M059J (cell line): ENCODE measurements around the gene RMRP. TPM values are rescaled to one million over a fixed set of nuclear protein-coding genes. Genes with fewer than 3 reads are reported as not detected.
"Not testable (repeated sequence)": the region's sequence is repeated elsewhere in the genome, so short reads cannot be mapped to it uniquely, and the experiment has no call there.

Experiments used
- DNase-seq: peaks from one replicate; pipeline ENCODE4 v3.0.0-alpha.2; 2012; ENCODE audit warnings: low read depth
- total RNA-seq: library from RNA; depleted of rRNA; stranded (reverse); fragments of >200 nt; shearing (Covaris generic); gene quantifications from 2 replicates; pipeline ENCODE4 v1.2.3, GENCODE V29; 2014

RMRP gene
- total RNA-seq, 1 experiment from 2014 or later = 4,274 TPM

DNA sequence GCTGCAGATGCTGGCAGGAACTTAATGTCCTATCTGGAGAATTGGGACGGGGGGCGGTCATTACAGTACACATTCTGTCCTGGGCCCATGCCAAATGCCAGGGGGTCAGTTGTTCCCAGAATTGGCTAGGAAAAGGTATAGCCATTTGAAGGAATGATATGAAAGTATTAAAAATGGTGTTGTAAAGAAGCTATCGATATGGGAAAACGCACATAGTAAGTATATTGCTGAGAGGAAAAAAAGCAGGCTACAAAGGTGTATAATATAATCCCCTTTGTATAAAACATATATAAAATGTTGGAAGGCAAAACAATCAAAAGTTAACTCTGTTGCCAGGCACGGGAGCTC, 7.6 kb upstream of the RMRP start:
- DNase-seq = no peak

DNA sequence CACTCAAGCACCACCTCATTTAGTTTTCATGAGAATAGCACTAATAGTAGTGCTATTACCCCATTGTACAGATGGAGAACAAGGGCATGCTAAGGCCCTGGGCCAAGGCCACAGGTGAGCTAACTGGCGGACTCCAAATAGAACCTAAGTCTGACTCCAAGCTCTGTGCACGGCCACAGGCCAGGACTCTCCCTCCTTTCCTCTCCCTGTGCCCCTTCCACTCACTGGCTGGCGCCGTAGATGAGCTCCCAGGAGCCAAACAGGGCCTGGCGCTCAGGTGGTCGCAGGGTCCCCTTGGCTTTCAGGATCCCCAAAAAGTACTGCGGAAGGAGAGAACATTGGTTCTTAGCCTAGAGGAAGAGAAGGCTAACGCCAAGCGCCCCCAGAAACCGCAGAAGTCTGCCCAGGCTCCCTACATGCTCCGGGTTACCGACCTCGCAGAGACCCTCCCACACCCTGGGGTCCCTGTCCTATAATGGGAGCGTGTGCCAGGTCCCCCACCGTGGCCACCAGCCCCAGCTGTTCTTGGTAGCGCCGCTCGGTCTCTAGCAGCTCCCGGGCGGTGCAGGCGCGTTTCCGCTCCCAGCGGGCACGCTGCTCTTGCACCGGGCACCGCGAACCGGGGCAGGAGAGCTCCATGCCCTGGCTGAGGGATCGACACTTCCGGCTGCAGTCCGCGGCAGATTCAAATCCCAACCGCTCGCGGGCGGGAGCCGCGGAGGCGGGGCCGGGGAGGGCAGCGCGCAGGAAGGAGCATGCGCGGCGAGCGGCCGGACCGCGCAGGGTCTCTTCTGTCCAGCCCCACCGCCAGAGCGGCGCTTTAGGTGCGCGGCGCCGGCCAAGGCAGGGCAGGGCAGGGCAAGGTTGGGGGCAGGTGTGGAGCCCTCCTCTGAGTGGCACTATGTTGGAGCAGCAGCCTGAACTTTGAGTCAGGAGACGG, 7.0 kb upstream of the RMRP start, which contains the start of gene ARHGEF39:
ARHGEF39 (minus strand) TSS at position 665 of the 940 bp plus-strand sequence; CDS start at position 639, 26 bp downstream.
- peak; percentile 86 for DNase-seq

GRCh38 chr9:35662437-35662836, 4.6 kb upstream of the RMRP start:
- no peak for DNase-seq

DNA sequence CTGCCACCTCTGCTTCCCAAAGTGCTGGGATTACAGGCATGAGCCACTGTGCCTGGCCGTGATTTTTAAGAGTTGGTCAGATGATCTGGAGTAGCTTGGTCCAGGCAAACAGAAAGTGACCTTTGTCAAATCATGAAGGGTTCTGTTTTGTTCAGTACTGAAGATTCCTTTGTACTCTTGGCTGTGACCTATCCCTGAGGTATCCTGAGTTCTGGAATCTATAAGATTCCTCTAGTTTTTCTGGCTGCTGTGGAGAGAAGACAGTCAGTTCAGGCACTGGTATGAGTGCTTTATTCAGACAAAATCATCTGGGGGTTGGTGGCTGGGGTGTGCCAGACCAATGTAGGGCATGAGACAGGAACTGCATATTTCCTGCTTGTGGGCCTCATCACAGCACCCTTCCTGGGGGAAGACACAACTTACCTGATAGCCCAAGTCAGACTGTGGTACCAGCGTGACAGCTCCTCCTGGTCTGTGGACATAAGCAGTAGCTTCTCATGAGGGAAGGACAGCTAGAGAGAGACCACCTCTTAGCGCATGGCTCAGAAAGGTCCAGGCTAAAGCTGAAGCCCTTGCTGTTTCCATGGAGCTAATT, 4.0 kb upstream of the RMRP start:
- DNase-seq = no peak

- peak; percentile 64 for DNase-seq
Measured at GRCh38 chr9:35660966-35661415, 3.2 kb upstream of the RMRP start.

- peak; percentile 98 for DNase-seq
Measured at GRCh38 chr9:35659340-35659739, 1.5 kb upstream of the RMRP start.

DNA sequence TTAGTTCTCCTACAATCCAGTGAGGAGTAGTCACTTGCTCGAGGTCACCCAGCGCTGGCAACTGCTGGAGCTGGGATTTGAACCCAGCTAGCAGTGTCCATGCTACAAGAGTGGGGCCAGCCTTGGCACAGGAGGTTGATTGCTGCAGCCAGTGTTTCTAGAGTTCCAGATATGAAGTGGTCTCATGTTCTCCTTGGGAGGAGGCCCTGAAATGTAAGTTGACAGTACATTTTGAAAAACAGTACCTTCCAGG, 1.1 kb upstream of the RMRP start:
- DNase-seq = peak; percentile 84

GRCh38 chr9:35658137-35658967, 533 bp upstream of the RMRP start, which contains the start of gene CCDC107:
TSS of gene CCDC107 (plus strand) at chr9:35658292. CDS start at chr9:35658380, 88 bp downstream.
- DNase-seq = peak; percentile 76

DNA sequence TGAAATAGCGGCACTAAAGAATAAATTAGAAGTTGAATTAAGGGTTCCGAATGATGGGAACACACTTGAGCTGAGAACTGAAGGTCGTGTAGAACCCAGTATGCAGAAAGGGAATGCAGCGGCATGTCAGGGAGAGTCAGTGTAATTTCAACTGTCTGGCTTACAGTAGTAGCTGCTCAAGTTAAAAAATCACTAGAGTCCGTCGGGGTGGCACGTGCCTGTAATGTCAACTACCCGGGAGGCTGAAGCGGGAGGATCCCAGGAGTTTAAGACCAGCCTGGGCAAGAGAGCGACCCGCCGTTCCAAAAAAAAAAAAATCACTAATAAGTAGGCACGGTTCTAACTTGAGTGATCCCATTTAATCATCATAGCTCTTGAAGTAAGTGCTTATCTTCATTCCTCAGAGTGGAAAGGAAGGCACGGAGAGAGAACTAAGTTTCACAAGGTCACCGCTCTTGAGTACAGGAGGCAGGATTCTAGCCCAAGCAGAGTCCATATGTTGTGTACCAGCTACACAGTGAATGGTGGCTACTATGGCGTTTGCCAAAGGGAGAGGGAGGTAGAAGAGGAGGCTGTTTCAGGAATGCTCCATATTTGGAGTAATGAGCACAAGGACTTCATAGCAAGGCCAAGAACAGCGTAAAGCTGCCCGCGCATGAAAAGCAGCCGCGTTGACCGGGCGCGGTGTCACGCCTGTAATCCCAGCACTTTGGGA, 831 bp downstream of the RMRP start:
- DNase-seq = no peak

- no peak for DNase-seq
Measured at GRCh38 chr9:35656348-35656747, 1.5 kb downstream of the RMRP start.

DNA sequence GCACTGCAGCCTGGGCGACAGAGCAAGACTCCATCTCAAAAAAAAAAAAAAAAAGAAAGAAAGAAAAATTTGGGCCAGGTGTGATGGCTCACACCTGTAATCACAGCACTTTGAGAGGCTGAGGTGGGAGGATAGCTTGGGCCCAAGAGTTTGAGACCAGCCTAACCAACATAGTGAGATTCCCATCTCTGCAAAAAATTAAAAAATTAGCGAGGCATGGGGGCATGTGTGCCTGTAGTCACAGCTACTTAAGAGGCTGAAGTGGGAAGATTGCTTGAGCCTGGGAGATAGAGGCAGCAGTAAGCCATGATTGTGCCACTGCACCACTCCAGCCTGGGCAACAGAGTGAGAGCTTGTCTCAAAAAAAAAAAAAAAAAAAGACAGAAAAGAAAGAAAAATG, 4.2 kb downstream of the RMRP start:
- no peak for DNase-seq

GRCh38 chr9:35652829-35653209, 5.0 kb downstream of the RMRP start:
- DNase-seq = no peak

DNA sequence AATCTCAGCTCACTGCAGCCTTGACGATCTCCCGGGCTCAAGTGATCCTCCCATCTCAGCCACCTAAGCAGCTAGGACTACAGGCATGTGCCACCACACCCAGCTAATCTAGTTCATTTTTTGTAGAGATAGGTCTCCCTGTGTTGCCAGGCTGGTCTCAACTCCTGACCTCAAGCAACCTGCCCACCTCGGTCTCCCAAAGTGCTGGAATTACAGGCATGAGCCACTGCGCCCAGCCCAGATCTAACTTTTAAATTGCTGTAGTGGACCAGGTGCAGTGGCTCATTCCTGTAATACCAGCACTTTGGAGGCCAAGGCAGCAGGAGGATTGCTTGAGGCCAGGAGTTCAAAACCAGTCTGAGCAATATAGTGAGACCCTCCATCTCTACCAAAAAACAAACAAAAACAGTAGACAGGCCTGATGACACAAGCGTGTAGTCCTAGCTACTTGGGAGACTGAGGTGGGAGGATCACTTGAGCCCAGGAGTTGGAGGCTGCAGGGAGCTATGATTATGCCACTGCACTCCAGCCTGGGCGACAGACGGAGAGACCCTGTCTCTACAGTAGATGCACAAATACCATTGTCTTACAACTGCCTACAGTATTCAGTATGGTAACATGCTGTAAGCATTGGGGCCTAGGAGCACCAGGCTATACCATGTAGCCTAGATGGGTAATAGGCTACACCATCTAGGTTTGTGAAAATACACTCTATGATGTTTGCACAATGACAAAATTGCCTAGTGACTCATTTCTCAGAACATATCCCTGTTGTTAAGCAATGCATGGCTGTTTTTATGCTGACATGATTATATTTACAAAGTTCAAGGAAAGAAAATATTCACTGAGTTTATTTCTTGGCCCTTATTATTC, 5.6 kb downstream of the RMRP start:
- peak; percentile 36 for DNase-seq

GRCh38 chr9:35650341-35651158, 7.3 kb downstream of the RMRP start, which contains the start of gene SIT1:
TSS of gene SIT1 (minus strand) at chr9:35650931. CDS start at chr9:35650853, 78 bp downstream.
- DNase-seq = no peak

- DNase-seq = no peak
Measured at GRCh38 chr9:35649431-35650340, 8.1 kb downstream of the RMRP start.

DNA sequence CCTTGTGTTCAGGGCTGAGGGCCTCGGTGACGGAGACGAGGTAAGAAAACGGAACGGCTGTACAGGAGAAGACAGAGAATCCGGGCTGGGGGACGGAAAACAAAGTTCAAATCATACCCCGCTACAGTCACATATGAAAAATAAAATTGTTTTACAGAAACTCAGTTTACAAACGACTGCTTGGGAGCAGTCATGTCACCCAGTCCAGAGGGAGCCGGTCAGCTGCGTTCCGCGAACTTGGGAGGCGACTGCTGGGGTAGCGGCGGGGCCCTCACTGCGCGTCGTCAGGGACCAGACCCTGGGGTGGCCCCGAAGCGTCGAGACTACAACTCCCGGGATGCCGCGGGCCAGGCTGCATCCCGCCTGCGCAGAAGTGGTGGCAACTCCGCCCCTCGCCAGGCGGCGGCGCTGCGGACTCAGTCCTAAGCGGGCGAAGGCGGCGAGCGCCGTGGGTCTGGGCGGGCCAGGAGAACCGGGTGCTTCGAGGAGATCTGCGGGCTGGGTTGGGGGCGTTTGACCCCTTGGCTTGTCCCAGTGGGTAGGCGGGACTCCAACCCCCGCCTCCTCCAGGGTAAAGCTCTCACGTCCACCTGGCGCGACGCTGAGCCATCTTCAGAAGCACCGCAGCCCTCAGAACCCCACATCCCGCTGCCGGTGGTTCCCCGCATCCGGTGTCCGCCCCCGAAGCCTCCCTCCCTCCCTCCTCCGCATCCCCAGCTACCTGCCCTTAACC, 11.1 kb downstream of the RMRP start:
- DNase-seq = peak; percentile 88

- DNase-seq = no peak
Measured at GRCh38 chr9:35646153-35646532, 11.7 kb downstream of the RMRP start.

- not testable (repeated sequence) for DNase-seq
Measured at GRCh38 chr9:35645736-35646135, 12.1 kb downstream of the RMRP start.
